Measurements from ENCODE around the gene CXCR3.

- no peak for TF ChIP-seq ZNF274 (IDR thresholded peaks at IDR 0.05; ENCODE audit: low read depth, low read length)
- TF ChIP-seq YY1 (IDR thresholded peaks at IDR 0.05; ENCODE audit: insufficient read depth, insufficient read length): no peak
Observed at GRCh38 chrX:71604141-71604540, 14.2 kb downstream of the CXCR3 start.
